Fibroblast of lung (primary cell): ENCODE measurements around the gene RPS6KL1. TPM values are rescaled to one million over a fixed set of nuclear protein-coding genes. Genes with fewer than 3 reads are reported as not detected.

Source experiments
- DNase-seq, 2 donors: peaks; one replicate each; pipeline versions ENCODE4 v3.0.0 to v3.0.0-alpha.2; 2010; ENCODE audit warnings: low read depth in 2 of 2
- H2AFZ ChIP-seq: 2 replicates; pipeline ENCODE4 v1.5.1; 2012; ENCODE audit warnings: low read length, control low read depth, inconsistent platforms
- H3K27ac ChIP-seq: 2 replicates; pipeline ENCODE4 v1.5.1; 2011; ENCODE audit warnings: low read length, control low read depth; ENCODE audit not compliant: insufficient read depth
- H3K27me3 ChIP-seq: 2 replicates; pipeline ENCODE4 v1.5.1; 2011; ENCODE audit warnings: mild to moderate bottlenecking, low read length; ENCODE audit not compliant: control insufficient read depth, insufficient read depth
- H3K36me3 ChIP-seq: 2 replicates; pipeline ENCODE4 v1.5.1; 2011; ENCODE audit warnings: low read length; ENCODE audit not compliant: control insufficient read depth, insufficient read depth
- H3K4me1 ChIP-seq: 2 replicates; pipeline ENCODE4 v1.5.1; 2011; ENCODE audit warnings: low read length; ENCODE audit not compliant: control insufficient read depth, insufficient read depth; ENCODE audit errors: extremely low read depth
- H3K4me2 ChIP-seq: 2 replicates; pipeline ENCODE4 v1.5.1; 2011; ENCODE audit warnings: low read length, control low read depth; ENCODE audit not compliant: insufficient read depth; ENCODE audit errors: extremely low read depth
- H3K4me3 ChIP-seq, 4 experiments: fragments of 200-600 bp in 1 of 4; sonication (generic) in 1 of 4; replicated peaks in 1 of 4; 2 replicates each; pipeline ENCODE4 v1.5.1; 2011 to 2016; ENCODE audit warnings: low read length in 4 of 4, low read depth in 3 of 4, mild to moderate bottlenecking in 3 of 4, control low read depth in 2 of 4, inconsistent platforms in 1 of 4, mixed read lengths in 1 of 4; ENCODE audit not compliant: insufficient read depth in 1 of 4; ENCODE audit errors: control extremely low read depth in 1 of 4
- H3K79me2 ChIP-seq: 2 replicates; pipeline ENCODE4 v1.5.1; 2012; ENCODE audit warnings: mild to moderate bottlenecking, low read length, inconsistent platforms; ENCODE audit not compliant: control insufficient read depth, insufficient read depth
- H3K9ac ChIP-seq: 2 replicates; pipeline ENCODE4 v1.5.1; 2011; ENCODE audit warnings: mild to moderate bottlenecking, low read length, control low read depth; ENCODE audit not compliant: insufficient read depth
- H3K9me3 ChIP-seq: 2 replicates; pipeline ENCODE4 v1.5.1; 2012; ENCODE audit warnings: low read depth, low read length; ENCODE audit not compliant: control insufficient read depth, insufficient read depth
- H4K20me1 ChIP-seq: 2 replicates; pipeline ENCODE4 v1.5.1; 2011; ENCODE audit warnings: low read length; ENCODE audit not compliant: control insufficient read depth, insufficient read depth; ENCODE audit errors: extremely low read depth
- EZH2 ChIP-seq: IDR thresholded peaks from 2 replicates; pipeline ENCODE4 v1.5.1; 2012; ENCODE audit warnings: low read length, control low read depth, mild to moderate bottlenecking; ENCODE audit errors: missing control alignments
- polyA plus RNA-seq, 2 donors: library from polyadenylated mRNA; depleted of rRNA in 1 of 2; stranded (reverse) in 1 of 2; unstranded in 1 of 2; fragments of >200 nt; gene quantifications; 2 replicates each; pipeline ENCODE4 v1.2.1, GENCODE V29; 2011 to 2012; ENCODE audit warnings: missing spikeins in 1 of 2
- total RNA-seq: library from RNA; depleted of rRNA; stranded (reverse); fragments of >200 nt; gene quantifications from 2 replicates; pipeline ENCODE4 v1.2.1, GENCODE V29; 2014
- TF ChIP-seq, protein P1 (sequence below), 2 donors: IDR thresholded peaks in 1 of 2; conservative IDR thresholded peaks in 1 of 2; 1 replicate in 1 of 2; 2 replicates in 1 of 2; pipeline ENCODE4 v1.5.1; 2011 to 2012; ENCODE audit warnings: low read length in 2 of 2, control low read depth in 1 of 2, inconsistent platforms in 1 of 2, low read depth in 1 of 2, mild to moderate bottlenecking in 1 of 2

The RPS6KL1 gene
- total and polyA plus RNA-seq, 2 donors (not counting 1 experiment from before 2014, with no cell fraction given): 0.52 to 1.2 TPM

- H3K36me3 ChIP-seq: peaks cover 10% of the 10 kb centered on the region
- H3K79me2 ChIP-seq: peaks cover 75% of the 10 kb centered on the region
- H3K9me3 ChIP-seq: no peaks in the 10 kb centered on the region
- peak overlapping the region; percentile 51 for H3K4me2 ChIP-seq
- peaks cover 32% of the 10 kb centered on the region for H3K4me1 ChIP-seq
- H3K27ac ChIP-seq: peak overlapping the region; percentile 78
- peak; percentile 92 to 93 for DNase-seq
- TF ChIP-seq, protein P1, sequence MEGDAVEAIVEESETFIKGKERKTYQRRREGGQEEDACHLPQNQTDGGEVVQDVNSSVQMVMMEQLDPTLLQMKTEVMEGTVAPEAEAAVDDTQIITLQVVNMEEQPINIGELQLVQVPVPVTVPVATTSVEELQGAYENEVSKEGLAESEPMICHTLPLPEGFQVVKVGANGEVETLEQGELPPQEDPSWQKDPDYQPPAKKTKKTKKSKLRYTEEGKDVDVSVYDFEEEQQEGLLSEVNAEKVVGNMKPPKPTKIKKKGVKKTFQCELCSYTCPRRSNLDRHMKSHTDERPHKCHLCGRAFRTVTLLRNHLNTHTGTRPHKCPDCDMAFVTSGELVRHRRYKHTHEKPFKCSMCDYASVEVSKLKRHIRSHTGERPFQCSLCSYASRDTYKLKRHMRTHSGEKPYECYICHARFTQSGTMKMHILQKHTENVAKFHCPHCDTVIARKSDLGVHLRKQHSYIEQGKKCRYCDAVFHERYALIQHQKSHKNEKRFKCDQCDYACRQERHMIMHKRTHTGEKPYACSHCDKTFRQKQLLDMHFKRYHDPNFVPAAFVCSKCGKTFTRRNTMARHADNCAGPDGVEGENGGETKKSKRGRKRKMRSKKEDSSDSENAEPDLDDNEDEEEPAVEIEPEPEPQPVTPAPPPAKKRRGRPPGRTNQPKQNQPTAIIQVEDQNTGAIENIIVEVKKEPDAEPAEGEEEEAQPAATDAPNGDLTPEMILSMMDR (conservative IDR thresholded peaks at IDR 0.05 in 1 of 2, IDR thresholded peaks at IDR 0.05 in 1 of 2; ENCODE audit: low read depth in 1 of 2, low read length in 2 of 2): no peak
- no peak for TF ChIP-seq EZH2
- H4K20me1 ChIP-seq: no peaks in the 10 kb centered on the region
- no peak overlapping the region for H3K9ac ChIP-seq
- H3K4me3 ChIP-seq: no peak overlapping the region
- H2AFZ ChIP-seq: no peak overlapping the region
- H3K27me3 ChIP-seq: no peaks in the 10 kb centered on the region
Measured at GRCh38 chr14:74886001-74886400, 37.1 kb downstream of the RPS6KL1 start.

- Histone ChIP-seq H3K27ac (peak overlapping the region; percentile 86), H4K20me1 (no peaks in the 10 kb centered on the region), H2AFZ (peak overlapping the region; percentile 8), H3K9ac (peak overlapping the region; percentile 98), H3K4me2 (peak overlapping the region; percentile 61), H3K79me2 (peaks cover 50% of the 10 kb centered on the region), H3K27me3 (no peaks in the 10 kb centered on the region), H3K9me3 (no peaks in the 10 kb centered on the region), H3K36me3 (peaks cover 1% of the 10 kb centered on the region), H3K4me1 (peaks cover 31% of the 10 kb centered on the region), H3K4me3 (peak overlapping the region; percentile 67 to 98 (median 86))
- peak; percentile 51 to 63 for DNase-seq
- TF ChIP-seq, protein P1 (conservative IDR thresholded peaks at IDR 0.05 in 1 of 2, IDR thresholded peaks at IDR 0.05 in 1 of 2; ENCODE audit: low read depth in 1 of 2, low read length in 2 of 2): no peak
- TF ChIP-seq EZH2: no peak
Measured at GRCh38 chr14:74882103-74882920, 40.7 kb downstream of the RPS6KL1 start.

DNA sequence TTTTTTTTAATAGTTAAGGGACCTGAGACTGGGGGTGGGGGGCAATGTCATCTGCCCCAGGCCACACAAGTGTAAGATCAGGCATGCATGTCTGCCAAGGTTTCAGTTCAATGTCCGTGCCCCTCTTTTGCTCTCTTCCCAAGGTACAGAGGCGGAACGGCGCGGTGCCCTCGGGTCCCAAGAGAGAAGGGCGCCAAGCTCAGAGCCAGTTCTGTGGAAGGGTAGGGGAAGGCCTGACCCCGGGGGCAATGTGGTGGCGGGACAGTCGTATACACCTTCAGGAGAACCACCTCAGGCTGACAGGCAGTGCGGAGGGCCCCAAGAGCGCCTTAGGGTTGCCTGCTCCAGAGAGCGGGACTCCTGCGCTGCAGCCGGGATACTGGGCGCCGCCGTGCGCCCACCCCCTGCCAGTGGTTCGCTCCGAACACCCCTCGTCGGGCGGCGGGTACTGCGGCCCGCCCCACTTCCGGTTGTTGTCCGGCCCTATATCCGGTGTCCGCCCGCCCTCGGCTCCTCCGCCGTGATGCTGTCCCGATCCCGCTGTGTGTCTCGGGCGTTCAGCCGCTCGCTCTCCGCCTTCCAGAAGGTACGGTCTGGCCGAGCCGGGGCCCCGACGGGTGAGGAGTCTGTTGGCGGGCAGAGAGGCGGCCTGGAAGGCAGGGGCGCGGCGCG is 41.5 kb downstream of the RPS6KL1 start, which contains the start of gene DLST:
Gene DLST (plus strand): TSS at position 486 of the 672 bp plus-strand sequence. CDS start 38 bp downstream, at position 524.
- Histone ChIP-seq H3K27ac (peak within 1 kb of the TSS; percentile 86), H3K4me1 (peaks cover 29% of the 10 kb centered on the region), H3K79me2 (peaks cover 42% of the 10 kb centered on the region), H3K9ac (peak within 1 kb of the TSS; percentile 98), H3K4me3 (peak within 1 kb of the TSS; percentile 67 to 98 (median 86)), H3K4me2 (peak within 1 kb of the TSS; percentile 86), H3K36me3 (no peaks in the 10 kb centered on the region), H3K27me3 (no peaks in the 10 kb centered on the region), H3K9me3 (no peaks in the 10 kb centered on the region), H4K20me1 (no peaks in the 10 kb centered on the region), H2AFZ (peak within 1 kb of the TSS; percentile 92)
- DNase-seq: peak; percentile 86
- TF ChIP-seq, protein P1 (conservative IDR thresholded peaks at IDR 0.05 in 1 of 2, IDR thresholded peaks at IDR 0.05 in 1 of 2; ENCODE audit: low read depth in 1 of 2, low read length in 2 of 2): no peak
- TF ChIP-seq EZH2: no peak
